ENCODE data around the gene OLIG1.

Gene OLIG1

DNA sequence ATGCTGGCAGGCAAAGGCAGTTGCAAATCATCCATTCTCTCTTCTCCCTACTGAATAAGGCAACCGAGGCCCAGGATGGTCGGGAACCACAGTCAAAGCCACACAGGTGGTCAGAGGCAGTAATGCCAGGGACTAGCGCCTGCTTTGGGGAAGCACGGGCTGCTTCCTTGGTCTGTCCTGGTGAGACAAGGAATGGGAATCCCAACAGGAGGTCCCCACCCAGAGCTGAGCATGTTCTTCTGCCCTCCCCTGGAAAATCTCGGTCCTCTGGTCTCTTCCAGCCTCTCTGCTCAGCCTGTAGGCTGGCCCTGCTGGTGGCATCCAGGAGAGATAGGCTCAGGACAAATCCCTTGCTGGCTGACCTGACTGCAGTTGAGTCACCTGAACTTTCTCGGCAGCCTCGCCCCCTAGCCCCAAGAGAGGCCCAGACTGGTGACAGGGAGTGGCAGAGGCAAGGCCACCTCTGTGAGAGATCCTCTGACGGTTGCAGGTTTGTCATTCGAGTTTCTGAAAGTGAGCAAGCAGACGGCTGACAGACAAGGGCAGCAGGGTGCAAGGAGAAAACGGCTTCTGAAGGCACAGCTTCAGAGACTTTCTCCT, 5.8 kb downstream of the OLIG1 start:
- CTCF ChIA-PET, result no interaction called here
- TF ChIP-seq, protein P1, sequence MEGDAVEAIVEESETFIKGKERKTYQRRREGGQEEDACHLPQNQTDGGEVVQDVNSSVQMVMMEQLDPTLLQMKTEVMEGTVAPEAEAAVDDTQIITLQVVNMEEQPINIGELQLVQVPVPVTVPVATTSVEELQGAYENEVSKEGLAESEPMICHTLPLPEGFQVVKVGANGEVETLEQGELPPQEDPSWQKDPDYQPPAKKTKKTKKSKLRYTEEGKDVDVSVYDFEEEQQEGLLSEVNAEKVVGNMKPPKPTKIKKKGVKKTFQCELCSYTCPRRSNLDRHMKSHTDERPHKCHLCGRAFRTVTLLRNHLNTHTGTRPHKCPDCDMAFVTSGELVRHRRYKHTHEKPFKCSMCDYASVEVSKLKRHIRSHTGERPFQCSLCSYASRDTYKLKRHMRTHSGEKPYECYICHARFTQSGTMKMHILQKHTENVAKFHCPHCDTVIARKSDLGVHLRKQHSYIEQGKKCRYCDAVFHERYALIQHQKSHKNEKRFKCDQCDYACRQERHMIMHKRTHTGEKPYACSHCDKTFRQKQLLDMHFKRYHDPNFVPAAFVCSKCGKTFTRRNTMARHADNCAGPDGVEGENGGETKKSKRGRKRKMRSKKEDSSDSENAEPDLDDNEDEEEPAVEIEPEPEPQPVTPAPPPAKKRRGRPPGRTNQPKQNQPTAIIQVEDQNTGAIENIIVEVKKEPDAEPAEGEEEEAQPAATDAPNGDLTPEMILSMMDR (IDR thresholded peaks at IDR 0.05; ENCODE audit: insufficient read depth, low read length, missing control alignments), result no peak
- H3K4me3 ChIP-seq (ENCODE audit: low read depth, low read length), result no peak overlapping the region
- POLR2A ChIA-PET, result no interaction called here
- DNase-seq (ENCODE audit: low read depth, low spot score), result no peak

DNA sequence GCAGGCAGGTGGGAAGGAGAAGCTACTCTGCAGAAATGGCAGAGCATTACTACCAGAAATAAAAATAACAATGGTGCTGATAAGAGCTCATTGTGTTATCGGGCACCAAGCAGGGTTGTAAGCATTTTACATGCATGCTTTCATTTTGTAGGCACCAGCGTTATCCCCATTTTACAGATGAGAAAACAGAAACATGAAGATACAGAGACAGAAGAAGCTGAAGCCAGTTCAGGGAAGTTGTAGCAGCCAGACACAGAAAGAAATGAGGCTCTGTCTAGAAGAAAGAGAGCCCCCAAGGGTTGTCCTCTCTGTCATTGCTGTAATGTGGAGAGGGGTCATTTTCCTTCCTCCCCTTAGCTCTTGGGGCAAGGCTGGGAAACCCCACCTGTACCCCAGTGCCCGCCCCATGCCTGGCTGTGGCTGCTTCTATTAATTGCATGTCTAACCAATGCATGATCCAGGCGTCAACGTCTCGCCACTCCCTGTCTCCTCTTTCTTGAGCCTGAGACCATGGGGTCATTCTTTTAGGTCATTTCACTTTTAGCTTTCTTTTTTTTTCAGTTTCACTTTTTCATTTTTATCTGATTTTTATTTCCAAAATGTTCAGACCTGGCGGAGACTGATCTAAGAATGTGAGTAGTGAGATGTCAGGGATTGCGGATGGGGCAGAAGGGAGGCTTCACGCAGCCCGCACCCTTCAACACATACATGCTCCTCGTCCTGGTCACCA, 6.8 kb downstream of the OLIG1 start:
- no peak overlapping the region for H3K4me3 ChIP-seq (ENCODE audit: low read depth, low read length)
- POLR2A ChIA-PET, result no interaction called here
- DNase-seq (ENCODE audit: low read depth, low spot score), result no peak
- CTCF ChIA-PET, result no interaction called here
- TF ChIP-seq, protein P1 (IDR thresholded peaks at IDR 0.05; ENCODE audit: insufficient read depth, low read length, missing control alignments), result no peak

DNA sequence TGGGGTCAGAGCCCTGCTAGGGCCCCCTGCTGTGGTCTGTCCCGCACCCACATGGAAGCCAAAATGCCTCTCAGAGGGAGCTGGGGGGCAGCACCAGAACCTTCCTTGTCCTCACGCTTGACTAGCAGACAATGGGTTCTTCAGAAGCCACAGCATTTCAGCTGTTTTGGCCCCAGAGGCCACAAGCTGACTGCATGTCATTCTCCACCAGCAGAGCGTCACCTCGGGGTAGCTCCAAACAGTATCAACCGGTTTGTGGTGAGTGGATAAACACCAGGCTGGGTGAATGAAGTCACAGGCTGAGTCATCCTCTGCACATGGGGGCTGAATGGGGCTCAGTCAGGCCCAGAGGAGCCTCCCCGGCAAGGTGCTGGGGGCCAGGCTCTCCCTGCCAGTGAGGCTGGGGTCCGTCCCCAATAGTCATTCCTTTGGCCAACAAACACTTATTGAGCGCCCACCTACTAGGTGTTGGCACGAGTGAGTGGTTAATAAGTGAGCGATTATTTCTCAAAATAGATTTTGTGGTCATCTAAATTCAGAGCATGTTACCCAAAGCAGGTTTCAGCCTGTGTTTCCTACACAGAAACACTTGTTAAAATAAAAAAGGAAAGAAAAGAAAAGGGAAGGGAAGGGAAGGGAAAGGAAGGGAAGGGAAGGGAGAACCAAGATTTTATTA, 9.1 kb downstream of the OLIG1 start:
- ChIA-PET CTCF (no interaction called here), POLR2A (no interaction called here)

DNA sequence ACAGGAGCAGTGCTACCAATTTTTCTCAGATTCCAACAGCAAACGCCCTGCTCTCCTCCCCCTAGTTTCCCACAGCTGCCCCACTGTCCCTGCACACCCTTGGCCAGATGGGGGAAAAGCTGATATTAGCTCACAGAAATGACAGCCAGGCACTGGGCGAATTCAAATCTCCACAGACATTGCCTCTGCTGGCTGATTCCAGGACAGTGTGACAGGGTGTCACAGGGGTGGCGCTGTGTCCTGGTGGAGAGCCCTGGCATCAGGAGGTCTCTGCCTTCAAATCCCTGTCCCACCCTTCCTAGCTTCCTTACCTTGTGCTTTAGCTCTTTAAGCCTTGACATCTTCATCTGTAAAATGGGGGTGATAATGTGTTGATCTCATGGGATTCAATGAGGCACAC, 10.4 kb downstream of the OLIG1 start:
- ChIA-PET POLR2A (interaction anchor here (1.0 kb wide), 1 partner anchor 13 kb away, joined by 3 read pairs; no protein-coding TSS in a partner anchor), CTCF (no interaction called here)
- TF ChIP-seq, protein P1 (IDR thresholded peaks at IDR 0.05; ENCODE audit: insufficient read depth, low read length, missing control alignments), result no peak
- no peak overlapping the region for H3K4me3 ChIP-seq (ENCODE audit: low read depth, low read length)
- DNase-seq (ENCODE audit: low read depth, low spot score), result no peak

More for the DNA sequence above, 9.1 kb downstream of the OLIG1 start:
- DNase-seq (ENCODE audit: low read depth, low spot score), result peak; percentile 9
- no peak overlapping the region for H3K4me3 ChIP-seq (ENCODE audit: low read depth, low read length)
- TF ChIP-seq, protein P1 (IDR thresholded peaks at IDR 0.05; ENCODE audit: insufficient read depth, low read length, missing control alignments), result no peak

DNA sequence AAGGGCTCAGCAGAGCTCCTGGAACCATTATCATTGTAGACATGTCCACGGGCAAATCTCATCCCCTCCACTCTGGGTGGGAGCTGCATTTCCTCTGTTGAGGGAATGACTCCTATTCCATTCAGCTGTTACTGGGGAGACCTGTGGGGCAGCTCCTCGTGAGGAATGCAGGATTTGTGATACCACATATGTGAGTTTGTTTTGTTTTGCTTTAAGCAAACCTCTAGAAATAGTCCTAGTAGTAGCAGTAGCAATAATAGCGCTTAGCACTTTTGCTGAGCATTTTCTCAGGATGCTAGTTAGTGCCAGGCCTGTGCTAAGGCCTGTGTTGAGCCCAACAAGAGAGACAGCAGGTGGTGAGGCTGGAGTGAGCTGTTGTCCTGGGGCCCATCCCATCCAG, 10.8 kb downstream of the OLIG1 start:
- CTCF ChIA-PET, result no interaction called here

More for the DNA sequence above, 10.8 kb downstream of the OLIG1 start:
- no peak for DNase-seq (ENCODE audit: low read depth, low spot score)
- POLR2A ChIA-PET, result interaction anchor here (1.0 kb wide), 1 partner anchor 13 kb away, joined by 3 read pairs; no protein-coding TSS in a partner anchor
- no peak overlapping the region for H3K4me3 ChIP-seq (ENCODE audit: low read depth, low read length)
- TF ChIP-seq, protein P1 (IDR thresholded peaks at IDR 0.05; ENCODE audit: insufficient read depth, low read length, missing control alignments), result no peak

Data from AG04449 (cell line).